Keratinocyte (primary cell): ENCODE data around the gene SYNE1. TPM values are rescaled to one million over a fixed set of nuclear protein-coding genes. Genes with fewer than 3 reads are reported as not detected.

Source experiments
- DNase-seq: peaks from one replicate; pipeline ENCODE4 v3.0.0-alpha.2; 2011; ENCODE audit warnings: low read depth, missing footprints, low spot score
- FAIRE-seq: peaks from 2 replicates; lab custom pipeline; 2011; peaks lifted over from hg19 to GRCh38; lab: Jason Lieb, UNC
- H2AFZ ChIP-seq: 2 replicates; pipeline ENCODE4 v1.6.0; 2012; ENCODE audit warnings: low read length, control low read depth, inconsistent platforms; ENCODE audit not compliant: control insufficient read depth
- H3K27ac ChIP-seq: 2 replicates; pipeline ENCODE4 v1.5.1; 2011; ENCODE audit warnings: low read length; ENCODE audit not compliant: control insufficient read depth, insufficient read depth
- H3K27me3 ChIP-seq: 3 replicates; pipeline ENCODE4 v1.6.0; 2011; ENCODE audit warnings: low read length; ENCODE audit not compliant: control insufficient read depth, insufficient read depth; ENCODE audit errors: extremely low read depth
- H3K36me3 ChIP-seq, 2 experiments: 2 replicates in 1 of 2; 3 replicates in 1 of 2; pipeline ENCODE4 v1.5.1; 2011; ENCODE audit warnings: low read length in 2 of 2, mild to moderate bottlenecking in 1 of 2; ENCODE audit not compliant: control insufficient read depth in 2 of 2, insufficient read depth in 2 of 2; ENCODE audit errors: extremely low read depth in 1 of 2
- H3K4me1 ChIP-seq: 3 replicates; pipeline ENCODE4 v1.5.1; 2011; ENCODE audit warnings: low read length; ENCODE audit not compliant: control insufficient read depth, insufficient read depth; ENCODE audit errors: extremely low read depth
- H3K4me2 ChIP-seq: 3 replicates; pipeline ENCODE4 v1.6.0; 2011; ENCODE audit warnings: low read depth, low read length; ENCODE audit not compliant: control insufficient read depth, insufficient read depth; ENCODE audit errors: extremely low read depth
- H3K4me3 ChIP-seq, 3 experiments: fragments of 200-600 bp in 1 of 3; sonication (generic) in 1 of 3; 2 replicates in 2 of 3; 3 replicates in 1 of 3; pipeline ENCODE4 v1.5.1; 2011 to 2016; ENCODE audit warnings: low read length in 3 of 3, mild to moderate bottlenecking in 3 of 3, control low read depth in 2 of 3, inconsistent platforms in 1 of 3, low read depth in 1 of 3, mixed read lengths in 1 of 3, mixed run types in 1 of 3, moderate library complexity in 1 of 3; ENCODE audit not compliant: control insufficient read depth in 2 of 3, insufficient read depth in 2 of 3; ENCODE audit errors: extremely low read depth in 1 of 3
- H3K79me2 ChIP-seq: 2 replicates; pipeline ENCODE4 v1.6.0; 2012; ENCODE audit warnings: low read length; ENCODE audit not compliant: control insufficient read depth, insufficient read depth
- H3K9ac ChIP-seq: 3 replicates; pipeline ENCODE4 v1.6.0; 2011; ENCODE audit warnings: low read length; ENCODE audit not compliant: control insufficient read depth, insufficient read depth; ENCODE audit errors: extremely low read depth
- H3K9me1 ChIP-seq: 3 replicates; pipeline ENCODE4 v1.6.0; 2011; ENCODE audit warnings: low read length; ENCODE audit not compliant: control insufficient read depth, insufficient read depth; ENCODE audit errors: extremely low read depth
- H3K9me3 ChIP-seq: 2 replicates; pipeline ENCODE4 v1.5.1; 2012; ENCODE audit warnings: low read depth, low read length; ENCODE audit not compliant: control insufficient read depth
- H4K20me1 ChIP-seq: 3 replicates; pipeline ENCODE4 v1.6.0; 2011; ENCODE audit warnings: low read length; ENCODE audit not compliant: control insufficient read depth, insufficient read depth; ENCODE audit errors: extremely low read depth
- EZH2 ChIP-seq: IDR thresholded peaks from one replicate; pipeline ENCODE4 v1.6.1; 2012; ENCODE audit warnings: inconsistent platforms, mild to moderate bottlenecking, low read length, moderate library complexity
- dilution Hi-C: fragments of 300-500 bp; cut with MboI; formaldehyde crosslinking; loops from one replicate; pipeline ENCODE4 v1.7.0; 2020; ENCODE audit warnings: low sequenced_read_pairs; ENCODE audit not compliant: extremely low pct_ligation_motif_present
- polyA plus RNA-seq, 5 experiments: library from polyadenylated mRNA; depleted of rRNA in 3 of 5; stranded (reverse) in 3 of 5; stranded (forward) in 1 of 5; unstranded in 1 of 5; fragments of >200 nt; gene quantifications; 1 replicate in 1 of 5; 2 replicates in 3 of 5; 3 replicates in 1 of 5; pipeline versions ENCODE4 v1.2.1 to v1.2.3, GENCODE V29; 2011 to 2012; ENCODE audit warnings: missing spikeins in 2 of 5, low read depth in 1 of 5, low replicate concordance in 1 of 5
- TF ChIP-seq, protein P1 (sequence below), 3 experiments: IDR thresholded peaks in 1 of 3; conservative IDR thresholded peaks in 1 of 3; optimal IDR thresholded peaks in 1 of 3; 2 replicates in 2 of 3; 3 replicates in 1 of 3; pipeline versions ENCODE3 to v1.5.1; 2011; ENCODE audit warnings: low read length in 3 of 3, mild to moderate bottlenecking in 3 of 3, moderate library complexity in 2 of 3, control low read depth in 1 of 3, inconsistent platforms in 1 of 3; ENCODE audit not compliant: insufficient read depth in 2 of 3; ENCODE audit errors: extremely low read depth in 1 of 3

The SYNE1 gene
- polyA plus RNA-seq, 1 donor (not counting 4 experiments of a cell fraction or from before 2014, with no cell fraction given) = 4.0 TPM

DNA sequence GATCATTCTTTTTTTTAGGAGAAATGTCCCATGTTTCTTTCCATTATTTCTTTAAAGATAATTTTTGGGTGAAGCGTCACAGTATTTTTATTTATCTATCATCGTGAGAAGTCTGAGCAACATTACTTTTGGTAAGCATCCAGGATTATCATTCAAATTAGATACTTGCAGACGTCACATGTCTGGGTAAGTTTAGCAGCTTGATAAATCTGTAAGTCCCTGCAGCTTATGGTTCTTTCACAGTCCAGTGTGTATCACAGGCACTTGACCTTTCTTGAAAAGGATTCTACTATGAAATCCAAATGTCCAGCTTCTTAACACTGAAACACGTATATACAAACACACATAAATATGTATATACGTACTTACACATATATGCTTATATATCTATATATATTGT lies 470.3 kb downstream of the SYNE1 start:
- no peaks in the 10 kb centered on the region for H3K36me3 ChIP-seq
- H3K9me3 ChIP-seq = no peaks in the 10 kb centered on the region
- DNase-seq (no peak), FAIRE-seq (no peak)
- no peaks in the 10 kb centered on the region for H3K9me1 ChIP-seq
- no peak overlapping the region for H3K4me2 ChIP-seq
- dilution Hi-C loops = no loop called here
- H3K4me3 ChIP-seq = no peak overlapping the region
- no peak overlapping the region for H3K27ac ChIP-seq
- TF ChIP-seq EZH2 = no peak
- TF ChIP-seq, protein P1, sequence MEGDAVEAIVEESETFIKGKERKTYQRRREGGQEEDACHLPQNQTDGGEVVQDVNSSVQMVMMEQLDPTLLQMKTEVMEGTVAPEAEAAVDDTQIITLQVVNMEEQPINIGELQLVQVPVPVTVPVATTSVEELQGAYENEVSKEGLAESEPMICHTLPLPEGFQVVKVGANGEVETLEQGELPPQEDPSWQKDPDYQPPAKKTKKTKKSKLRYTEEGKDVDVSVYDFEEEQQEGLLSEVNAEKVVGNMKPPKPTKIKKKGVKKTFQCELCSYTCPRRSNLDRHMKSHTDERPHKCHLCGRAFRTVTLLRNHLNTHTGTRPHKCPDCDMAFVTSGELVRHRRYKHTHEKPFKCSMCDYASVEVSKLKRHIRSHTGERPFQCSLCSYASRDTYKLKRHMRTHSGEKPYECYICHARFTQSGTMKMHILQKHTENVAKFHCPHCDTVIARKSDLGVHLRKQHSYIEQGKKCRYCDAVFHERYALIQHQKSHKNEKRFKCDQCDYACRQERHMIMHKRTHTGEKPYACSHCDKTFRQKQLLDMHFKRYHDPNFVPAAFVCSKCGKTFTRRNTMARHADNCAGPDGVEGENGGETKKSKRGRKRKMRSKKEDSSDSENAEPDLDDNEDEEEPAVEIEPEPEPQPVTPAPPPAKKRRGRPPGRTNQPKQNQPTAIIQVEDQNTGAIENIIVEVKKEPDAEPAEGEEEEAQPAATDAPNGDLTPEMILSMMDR (optimal IDR thresholded peaks at IDR 0.05 in 1 of 3, IDR thresholded peaks at IDR 0.05 in 1 of 3, conservative IDR thresholded peaks at IDR 0.05 in 1 of 3; ENCODE audit: extremely low read depth in 1 of 3, insufficient read depth in 2 of 3, low read length in 3 of 3) = no peak
- no peaks in the 10 kb centered on the region for H3K79me2 ChIP-seq
- no peaks in the 10 kb centered on the region for H4K20me1 ChIP-seq
- no peaks in the 10 kb centered on the region for H3K4me1 ChIP-seq
- no peak overlapping the region for H3K9ac ChIP-seq
- H2AFZ ChIP-seq = no peak overlapping the region
- H3K27me3 ChIP-seq = no peaks in the 10 kb centered on the region

DNA sequence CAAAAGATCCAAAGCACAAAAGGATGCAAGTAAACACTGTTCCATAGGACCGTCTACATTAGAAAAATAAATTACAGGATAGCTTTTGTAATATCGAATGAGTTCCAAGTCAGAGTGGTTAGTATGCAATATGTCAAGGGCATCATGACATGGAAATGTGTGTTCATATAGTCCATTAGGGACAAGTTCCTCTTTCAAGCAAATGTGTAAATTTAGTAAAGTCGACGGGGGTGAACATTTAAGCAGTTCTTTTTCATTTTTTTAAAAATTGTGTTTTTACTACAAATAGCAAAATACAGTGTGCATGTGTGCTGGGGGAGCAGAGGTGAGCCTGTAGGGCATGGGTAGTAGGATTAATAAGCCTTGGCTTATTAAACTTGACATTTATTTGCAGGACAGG lies 470.7 kb downstream of the SYNE1 start:
- FAIRE-seq = no peak
- Histone ChIP-seq H3K9me3 (no peaks in the 10 kb centered on the region), H3K9ac (no peak overlapping the region), H3K9me1 (no peaks in the 10 kb centered on the region), H3K4me3 (no peak overlapping the region), H3K27ac (no peak overlapping the region), H3K79me2 (no peaks in the 10 kb centered on the region), H3K4me1 (peaks cover 3% of the 10 kb centered on the region), H2AFZ (no peak overlapping the region), H3K27me3 (no peaks in the 10 kb centered on the region), H4K20me1 (no peaks in the 10 kb centered on the region), H3K36me3 (no peaks in the 10 kb centered on the region), H3K4me2 (no peak overlapping the region)
- dilution Hi-C loops = no loop called here
- no peak for DNase-seq
- TF ChIP-seq, protein P1 (optimal IDR thresholded peaks at IDR 0.05 in 1 of 3, IDR thresholded peaks at IDR 0.05 in 1 of 3, conservative IDR thresholded peaks at IDR 0.05 in 1 of 3; ENCODE audit: extremely low read depth in 1 of 3, insufficient read depth in 2 of 3, low read length in 3 of 3) = no peak
- no peak for TF ChIP-seq EZH2
